ENCODE data around the gene NMNAT3.

GRCh38 chr3:139559541-139559940 is 118.2 kb downstream of the NMNAT3 start:
- TF ChIP-seq EP300 (IDR thresholded peaks at IDR 0.05; ENCODE audit: low read depth) (no peak), CTCF (IDR thresholded peaks at IDR 0.05) (no peak), POLR2A (IDR thresholded peaks at IDR 0.05) (no peak), POLR2AphosphoS5 (IDR thresholded peaks at IDR 0.05) (no peak)

Data from transverse colon (tissue), 4 donors.